DMS114 treated with DMSO at 0.1 percent for 48 hours (cell line): ENCODE measurements around the gene SEMA3G.

Experiments used
- DNase-seq: peaks from one replicate; lab custom pipeline; 2025; ENCODE audit not compliant: unreplicated experiment; lab: John Stamatoyannopoulos, UW

SEMA3G gene

GRCh38 chr3:52454250-52454937, 9.5 kb upstream of the SEMA3G start:
- DNase-seq: no peak

- DNase-seq: no peak
These were observed 8.8 kb upstream of the SEMA3G start, which contains the start of gene TNNC1 for GRCh38 chr3:52453496-52454249. TSS of gene TNNC1 (minus strand) at chr3:52454041. CDS start at chr3:52454015, 26 bp downstream.

DNA sequence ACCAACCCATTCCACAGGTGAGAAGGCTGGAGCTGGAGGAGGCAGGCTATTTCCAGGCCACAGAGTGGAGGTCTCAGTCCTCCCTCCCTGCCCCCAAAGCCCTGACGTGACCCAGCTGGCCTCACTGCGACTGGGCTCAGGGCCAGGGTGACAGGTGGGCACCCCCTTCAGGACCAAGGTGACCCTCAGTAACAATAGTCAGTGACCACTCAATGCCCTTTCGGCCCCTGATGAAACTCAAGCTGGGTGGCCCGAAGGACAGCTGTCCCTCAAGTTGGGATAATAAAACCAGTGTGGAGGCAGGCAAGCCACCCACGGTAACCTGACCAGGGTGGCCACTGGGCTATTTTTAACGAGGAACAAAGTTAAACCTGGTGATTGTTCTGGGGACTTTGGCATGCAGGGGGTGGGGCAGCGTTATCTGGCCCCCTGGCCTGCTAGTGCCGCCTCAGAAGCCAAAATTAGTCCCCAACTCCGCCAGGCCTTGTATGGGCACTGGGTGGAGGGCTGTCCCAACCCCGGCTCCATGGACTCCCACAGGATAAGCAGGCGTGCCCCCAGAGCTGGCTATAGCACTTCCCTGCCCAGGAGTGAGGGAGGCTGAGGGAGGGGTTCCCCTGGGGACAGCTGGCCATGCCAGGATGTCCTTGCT, 7.8 kb upstream of the SEMA3G start:
- DNase-seq: no peak

- no peak for DNase-seq
These were observed 7.2 kb upstream of the SEMA3G start for GRCh38 chr3:52452126-52452525.

DNA sequence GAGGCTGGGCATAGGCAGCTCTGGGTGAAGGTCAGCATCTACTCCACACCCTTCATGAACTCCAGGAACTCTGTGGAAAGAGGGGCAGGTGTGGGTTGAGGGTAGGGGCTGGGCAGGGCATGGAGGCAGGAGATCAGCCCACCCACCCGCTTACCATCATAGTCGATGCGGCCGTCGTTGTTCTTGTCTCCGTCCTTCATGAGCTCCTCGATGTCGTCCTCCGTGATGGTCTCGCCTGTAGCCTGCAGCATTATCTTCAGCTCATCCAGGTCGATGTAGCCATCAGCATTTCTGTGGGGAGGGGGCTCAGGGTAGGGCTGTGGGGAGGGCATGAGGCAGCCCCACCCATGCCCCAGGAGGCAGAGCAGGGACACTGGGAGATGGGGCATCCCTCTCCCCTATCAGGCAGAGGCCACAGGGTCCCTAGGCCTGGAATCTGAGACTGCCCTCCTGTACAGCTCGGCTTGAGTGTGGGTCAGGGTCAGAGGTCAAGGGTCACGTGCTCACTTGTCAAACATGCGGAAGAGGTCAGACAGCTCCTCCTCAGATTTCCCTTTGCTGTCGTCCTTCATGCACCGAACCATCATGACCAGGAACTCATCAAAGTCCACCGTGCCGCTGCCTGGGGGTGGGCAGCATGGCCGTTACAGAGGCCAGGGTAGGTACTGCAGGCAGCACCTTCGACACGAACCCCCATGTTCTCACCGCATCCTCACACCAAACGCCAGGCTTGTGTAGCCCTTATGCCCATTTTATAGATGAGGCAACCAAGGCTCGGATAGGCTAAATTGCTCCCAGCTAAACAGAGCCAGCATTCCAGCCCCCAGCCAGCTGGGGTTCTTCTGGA, 6.6 kb upstream of the SEMA3G start:
- DNase-seq: no peak

DNA sequence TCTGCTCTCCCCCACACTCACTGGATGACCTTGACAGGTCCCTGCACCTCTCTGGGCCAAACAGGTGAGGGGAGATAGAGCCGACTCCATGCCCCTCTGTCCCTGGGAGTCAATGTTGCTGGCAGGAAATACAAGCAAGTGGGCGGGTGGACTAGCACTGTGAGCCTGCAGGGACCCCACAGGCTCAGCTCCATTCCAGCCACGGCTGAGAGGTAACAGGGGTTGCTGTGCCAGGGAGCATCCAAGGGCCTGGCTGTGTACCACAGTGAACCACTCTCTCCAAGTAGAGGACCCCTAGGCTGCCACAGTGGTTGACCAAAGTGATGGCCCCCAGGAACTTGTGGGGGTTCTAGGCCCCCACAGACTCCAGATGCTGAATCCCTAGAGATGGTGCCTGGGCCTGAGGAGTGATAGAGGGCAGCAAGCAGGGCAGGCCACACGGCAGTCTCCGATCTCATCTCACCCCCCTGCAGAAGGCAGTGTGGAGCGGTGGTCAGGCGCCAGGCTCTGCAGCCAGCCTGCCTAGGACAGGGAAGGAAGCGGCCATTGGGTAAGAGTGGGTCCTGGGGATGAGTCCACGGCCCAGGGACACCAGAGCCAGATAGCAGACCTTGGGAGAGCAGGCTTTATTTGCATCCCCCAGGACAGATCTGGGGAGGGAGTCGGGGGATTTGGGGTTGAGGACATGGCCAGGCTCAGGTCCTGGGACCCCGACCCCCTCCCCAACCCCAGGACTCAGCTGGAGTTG, 5.8 kb upstream of the SEMA3G start:
- DNase-seq: no peak

DNA sequence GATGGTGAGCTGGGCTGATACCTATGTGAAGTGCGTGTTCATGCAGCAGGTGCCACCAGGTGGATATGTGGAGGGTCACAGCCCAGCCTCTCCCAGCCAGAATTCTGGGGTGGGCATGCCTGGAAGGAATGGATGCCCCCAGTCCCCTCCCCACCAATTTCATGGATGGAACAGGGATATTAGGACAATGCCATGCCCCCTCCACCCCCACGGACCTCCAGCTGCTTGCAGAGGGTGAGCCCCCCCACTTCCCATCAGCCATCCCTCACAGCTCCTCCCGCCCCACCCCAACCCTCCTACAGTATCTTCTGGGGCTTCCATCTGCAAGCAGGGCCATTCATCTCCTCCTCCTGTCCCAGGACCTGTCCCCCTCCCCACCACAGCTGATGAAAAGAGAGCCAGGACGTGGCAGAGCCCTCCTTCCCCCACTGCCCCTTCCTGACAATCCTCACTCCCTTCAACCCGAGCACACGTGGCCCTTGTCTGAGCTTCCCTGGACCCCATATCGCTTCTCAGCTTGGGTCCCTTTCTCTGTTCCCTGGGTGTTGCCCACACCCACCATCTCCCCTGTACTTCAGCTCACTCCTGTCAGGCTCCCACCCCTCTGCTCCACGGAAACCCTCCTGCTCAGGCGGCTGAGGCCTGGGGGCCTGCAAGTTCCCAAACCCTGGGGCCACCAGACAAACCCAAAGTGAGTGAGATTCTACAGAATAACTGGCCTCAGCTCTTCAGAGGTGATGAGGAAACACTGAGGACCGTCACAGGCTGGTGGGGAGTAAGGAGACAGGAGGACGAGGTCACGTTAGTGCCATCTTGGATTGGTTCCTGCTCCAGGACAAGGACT, 2.8 kb upstream of the SEMA3G start:
- no peak for DNase-seq

DNA sequence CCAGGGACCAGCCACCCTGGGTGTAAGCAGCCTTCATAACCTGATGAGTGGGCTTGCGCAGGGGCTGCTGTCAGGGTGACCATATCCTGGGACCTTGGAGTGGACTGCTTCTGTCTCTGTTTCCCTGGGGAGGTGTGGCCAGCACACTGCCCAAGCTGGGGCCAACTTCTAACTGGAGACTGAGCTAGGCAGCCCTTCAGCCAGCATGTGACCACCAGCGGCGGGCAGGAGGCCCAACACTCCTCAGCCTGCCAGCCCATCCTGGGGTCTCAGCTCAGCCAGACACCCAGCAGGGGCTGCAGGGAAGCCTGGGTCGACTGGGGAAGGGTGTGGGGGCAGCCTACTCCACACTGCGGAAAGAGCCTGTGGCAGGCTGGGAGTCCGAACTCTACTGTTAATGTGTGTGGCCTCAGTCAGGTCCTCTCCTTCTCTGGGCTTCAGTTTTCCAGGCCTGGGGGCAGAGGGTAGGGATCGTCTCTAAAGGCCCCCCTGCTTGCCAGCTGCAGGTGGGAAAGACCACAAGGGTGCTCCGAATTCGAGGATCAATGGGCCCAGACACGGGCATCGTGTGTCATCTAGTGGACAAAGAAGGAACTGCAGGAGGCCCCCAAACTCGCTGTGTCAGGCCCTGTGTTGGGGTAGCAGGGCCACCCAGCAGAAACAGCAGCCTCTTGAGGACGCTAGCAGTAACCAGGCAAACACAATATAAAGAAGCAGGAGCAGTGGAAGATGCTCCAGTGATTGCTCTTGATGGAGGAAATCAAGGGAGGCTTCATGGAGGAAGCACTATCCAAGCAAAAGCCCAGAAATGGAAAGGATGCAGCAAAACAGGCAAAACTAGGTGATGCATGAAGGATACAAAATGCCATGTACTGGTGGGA, 2.0 kb upstream of the SEMA3G start:
- DNase-seq: peak; percentile 30

GRCh38 chr3:52446042-52446441, 1.1 kb upstream of the SEMA3G start:
- no peak for DNase-seq

DNA sequence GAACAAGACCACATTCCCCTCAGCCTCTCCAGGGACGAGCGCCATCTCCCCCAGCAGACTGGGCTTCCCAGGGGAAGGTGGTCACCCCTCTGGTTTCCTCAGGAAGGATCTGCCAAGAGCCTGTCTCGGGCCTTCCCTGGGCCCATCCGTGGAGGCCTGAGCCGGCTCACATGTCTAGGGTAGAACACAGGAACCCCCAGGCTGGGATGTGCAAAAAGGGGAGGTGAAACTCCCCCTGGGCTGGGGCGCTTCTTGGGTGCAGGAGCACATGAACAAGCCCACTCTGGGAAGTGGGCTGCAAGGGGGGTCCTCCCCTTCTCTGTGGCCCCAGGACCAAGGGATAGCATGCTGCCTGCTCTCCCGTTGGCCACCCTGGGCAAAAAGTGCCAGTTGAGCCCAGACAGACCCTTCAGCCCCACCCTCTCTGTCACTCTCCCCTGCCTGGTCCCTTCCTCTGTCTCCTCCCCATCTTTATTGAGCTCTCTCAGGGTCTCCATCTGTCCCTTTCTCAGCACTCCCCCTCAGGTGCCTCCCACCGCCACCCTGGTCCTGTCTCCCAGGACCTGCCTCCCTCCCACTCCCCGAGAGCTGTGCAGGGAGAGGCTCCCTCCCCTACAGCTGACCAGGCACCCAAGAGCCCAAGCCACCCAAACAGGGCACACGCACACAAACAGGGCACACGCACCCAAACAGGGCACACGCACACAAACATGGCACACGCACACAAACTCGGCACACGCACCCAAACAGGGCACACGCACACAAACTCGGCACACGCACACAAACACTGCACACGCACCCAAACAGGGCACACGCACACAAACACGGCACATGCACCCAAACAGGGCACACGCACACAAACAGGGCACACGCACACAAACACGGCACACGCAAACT, 864 bp downstream of the SEMA3G start:
- no peak for DNase-seq

DNA sequence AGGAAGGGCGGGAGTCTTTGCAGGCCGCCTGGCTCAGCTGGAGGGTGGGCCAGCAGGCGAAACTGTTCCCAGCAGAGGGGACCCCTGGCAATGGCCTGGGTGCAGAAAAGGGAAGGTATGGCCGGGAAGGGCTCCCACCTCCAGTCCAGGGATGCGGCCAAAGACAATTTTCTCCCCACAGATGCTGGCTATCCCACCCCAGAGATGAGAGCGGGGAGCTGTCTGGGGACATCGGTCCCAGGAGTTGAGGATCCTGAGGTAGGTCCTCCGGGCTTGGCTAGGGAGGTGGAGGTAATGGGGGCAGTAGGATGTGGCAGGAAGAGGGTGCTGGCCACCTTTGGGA, 1.7 kb downstream of the SEMA3G start:
- DNase-seq: no peak

- no peak for DNase-seq
These were observed 2.3 kb downstream of the SEMA3G start for GRCh38 chr3:52442409-52443267.

DNA sequence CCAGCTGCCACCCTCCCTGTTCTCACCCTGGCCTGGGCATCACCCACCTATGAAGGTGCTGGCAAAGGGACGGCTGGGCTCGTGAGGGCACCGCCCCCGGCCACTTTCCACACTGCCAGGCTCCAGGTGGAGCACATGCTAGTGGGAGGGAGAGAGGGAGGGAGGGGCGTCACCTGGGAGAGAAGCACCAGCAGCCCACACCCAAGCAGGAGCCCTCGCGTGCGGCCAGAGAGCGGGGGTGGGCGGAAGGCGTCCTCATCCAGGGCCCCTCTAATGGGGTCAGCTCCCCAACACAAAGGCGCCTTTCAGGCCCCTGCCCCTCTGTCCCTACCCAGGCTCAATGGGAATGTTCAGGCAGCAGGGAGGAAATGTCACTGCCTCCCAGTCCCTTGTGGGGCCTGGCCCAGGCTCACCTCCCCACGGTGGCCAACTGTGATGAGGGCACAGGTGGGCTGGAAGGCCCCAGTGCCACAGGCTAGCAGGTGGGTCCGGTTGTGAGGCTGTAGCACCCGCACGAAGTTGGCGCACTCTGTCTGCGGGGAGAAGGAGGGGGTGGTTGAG, 3.1 kb downstream of the SEMA3G start:
- DNase-seq: no peak

DNA sequence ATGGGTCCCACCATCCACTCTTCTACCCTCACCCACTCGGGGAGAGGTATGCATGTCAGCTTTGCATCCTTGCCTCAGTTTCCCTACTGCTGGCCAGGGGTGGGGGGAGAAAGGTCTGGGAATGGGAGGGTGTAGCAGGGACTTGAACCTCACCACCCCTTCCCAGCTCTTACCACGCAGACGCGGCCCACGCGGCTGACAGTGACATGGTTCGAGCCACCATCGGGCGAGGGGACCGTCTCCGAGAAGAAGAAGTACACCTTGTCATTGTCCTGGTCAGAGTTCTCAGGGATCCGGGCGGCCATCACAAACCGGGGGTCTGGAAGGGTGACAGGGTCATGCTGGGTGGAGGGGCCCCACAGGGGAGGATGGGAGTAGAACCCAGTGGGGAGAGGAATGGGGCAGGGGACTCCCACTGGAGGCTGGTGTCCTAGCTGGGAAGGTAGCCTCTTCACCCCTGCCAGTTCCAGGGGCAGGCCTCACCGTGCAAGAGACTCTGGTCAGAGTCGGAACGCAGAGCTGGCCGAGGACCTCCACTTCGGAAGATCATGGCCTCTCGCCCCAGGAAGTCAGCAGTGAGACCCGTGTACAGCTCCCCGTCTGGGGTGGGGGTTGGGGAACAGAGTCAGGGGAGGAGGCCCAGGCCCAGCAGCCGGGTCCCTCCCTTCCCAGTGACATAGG, 3.7 kb downstream of the SEMA3G start:
- no peak for DNase-seq

- DNase-seq: no peak
These were observed 4.2 kb downstream of the SEMA3G start for GRCh38 chr3:52440671-52441070.

DNA sequence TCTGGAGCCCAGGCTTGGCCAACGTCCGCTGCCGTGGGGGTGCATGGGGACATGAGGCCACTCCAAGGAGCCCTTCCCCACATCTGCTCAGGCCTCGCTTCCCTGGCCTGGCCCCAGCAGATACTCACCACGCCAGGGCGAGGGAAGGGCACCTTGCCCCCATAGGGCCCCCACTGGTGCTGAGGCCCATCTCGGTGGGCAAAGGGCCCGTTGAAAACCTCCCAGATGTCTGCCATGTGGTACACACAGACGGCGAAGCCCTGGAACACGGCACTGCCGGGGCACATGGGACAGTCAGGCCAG, 4.7 kb downstream of the SEMA3G start:
- DNase-seq: no peak
